HG02588 (cell line): ENCODE data around the gene ZNRF3.

Experiments
- ATAC-seq: cut with Tn5 transposase; IDR thresholded peaks from one replicate; pipeline ENCODE4 v1.9.1; 2021; ENCODE audit warnings: mild to moderate bottlenecking, moderate library complexity; ENCODE audit not compliant: unreplicated experiment

The ZNRF3 gene

GRCh38 chr22:28949788-28950187, 66.4 kb downstream of the ZNRF3 start:
- ATAC-seq: no peak

DNA sequence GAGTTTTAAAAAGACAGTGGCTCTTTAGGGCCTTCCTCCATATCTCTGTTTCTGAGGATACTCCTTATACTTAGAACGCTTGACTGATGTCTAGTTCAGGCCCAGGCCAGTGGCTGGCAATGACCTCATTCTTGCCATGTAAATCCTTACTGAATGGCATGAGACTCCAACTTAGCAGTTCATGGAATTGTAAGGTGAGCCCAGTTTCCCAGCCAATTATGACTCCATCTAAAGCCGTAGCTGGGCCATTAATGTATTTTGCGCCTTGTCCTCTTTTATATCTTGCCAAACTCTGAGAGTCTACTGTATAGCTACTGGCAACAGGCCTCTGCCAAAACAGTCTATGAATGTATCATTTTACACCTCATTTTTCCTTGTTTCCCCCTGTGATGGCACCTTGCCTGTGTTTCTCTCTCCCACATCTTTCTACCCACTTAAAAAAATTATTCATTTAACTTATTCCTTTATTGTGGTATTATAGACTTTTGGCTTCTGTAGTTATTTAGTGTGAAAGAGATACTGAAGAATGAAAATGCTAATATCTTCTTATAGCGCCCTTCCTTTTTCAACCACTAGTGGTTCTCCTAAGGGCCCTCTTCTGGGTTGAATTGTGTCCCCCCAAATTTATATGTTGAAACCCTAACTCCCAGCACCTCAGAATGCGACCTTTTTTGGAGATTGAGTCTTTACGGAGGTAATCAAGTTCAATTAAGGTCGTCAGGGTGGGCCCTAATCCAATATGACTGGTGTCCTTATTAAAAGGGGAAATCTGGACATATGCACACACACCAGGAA, 67.4 kb downstream of the ZNRF3 start:
- no peak for ATAC-seq

GRCh38 chr22:28951530-28951929, 68.2 kb downstream of the ZNRF3 start:
- no peak for ATAC-seq

- ATAC-seq: no peak
Measured at GRCh38 chr22:28951969-28952521, 68.7 kb downstream of the ZNRF3 start.

DNA sequence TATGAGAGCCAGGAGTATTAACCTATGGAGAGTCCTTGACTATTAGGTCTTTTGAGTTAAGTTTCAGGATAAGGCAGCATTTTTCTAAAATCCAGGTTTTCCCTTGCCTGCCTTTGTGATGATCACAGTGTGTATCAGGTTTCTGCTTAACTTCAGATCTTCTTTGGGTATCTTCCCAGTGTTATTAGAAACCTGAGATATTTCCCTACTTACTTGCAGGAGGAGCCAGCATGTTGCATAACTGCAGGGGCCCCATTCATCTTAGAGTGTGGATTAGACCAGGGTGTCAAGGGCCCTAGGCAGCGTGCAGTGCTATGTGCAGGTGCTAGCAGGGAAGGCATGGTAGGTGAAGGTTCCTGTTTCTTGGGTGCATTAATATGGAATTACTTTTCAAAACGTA, 69.5 kb downstream of the ZNRF3 start:
- no peak for ATAC-seq

DNA sequence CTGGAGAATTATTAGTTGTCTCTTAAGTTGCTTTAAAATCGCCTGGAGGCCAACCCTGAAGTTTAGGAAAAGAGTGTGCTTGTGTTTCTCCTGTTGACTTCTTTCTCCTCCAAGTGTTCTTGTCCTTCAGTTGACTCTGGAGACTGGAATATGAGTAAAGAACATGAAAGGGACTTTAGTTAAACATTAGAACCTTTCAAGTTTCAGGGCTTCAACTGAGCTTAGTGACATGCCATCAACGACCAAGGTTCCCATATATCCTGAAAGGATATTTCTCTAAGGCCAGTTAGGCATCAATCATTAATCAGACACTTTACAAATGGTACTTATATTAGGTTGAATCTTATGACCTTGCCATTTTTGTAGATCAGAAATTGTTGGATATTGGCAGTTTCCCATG, 70.0 kb downstream of the ZNRF3 start:
- ATAC-seq: no peak

GRCh38 chr22:28953976-28954880, 70.9 kb downstream of the ZNRF3 start:
- no peak for ATAC-seq

- ATAC-seq: no peak
Measured at GRCh38 chr22:28955817-28956216, 72.4 kb downstream of the ZNRF3 start.

GRCh38 chr22:28956506-28956905, 73.1 kb downstream of the ZNRF3 start:
- no peak for ATAC-seq

DNA sequence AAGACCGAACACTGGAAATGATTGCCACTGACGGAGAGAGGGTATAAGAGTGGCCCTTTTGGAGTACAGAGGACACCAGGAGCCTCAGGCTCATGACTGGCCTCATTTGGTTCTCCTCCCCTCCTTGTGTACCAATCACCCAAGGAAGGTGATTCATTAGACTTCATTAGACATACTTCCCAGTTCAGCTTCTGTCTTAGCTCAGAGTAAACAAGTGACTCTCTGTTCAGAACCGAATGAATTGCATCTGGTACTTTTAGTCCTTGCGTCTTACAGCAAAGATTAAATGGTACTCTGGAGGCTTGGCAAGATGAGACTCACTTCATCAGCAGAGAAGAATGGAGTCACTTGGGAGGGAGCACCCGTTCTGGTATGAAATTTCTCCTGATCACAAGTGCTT, 75.2 kb downstream of the ZNRF3 start:
- no peak for ATAC-seq

DNA sequence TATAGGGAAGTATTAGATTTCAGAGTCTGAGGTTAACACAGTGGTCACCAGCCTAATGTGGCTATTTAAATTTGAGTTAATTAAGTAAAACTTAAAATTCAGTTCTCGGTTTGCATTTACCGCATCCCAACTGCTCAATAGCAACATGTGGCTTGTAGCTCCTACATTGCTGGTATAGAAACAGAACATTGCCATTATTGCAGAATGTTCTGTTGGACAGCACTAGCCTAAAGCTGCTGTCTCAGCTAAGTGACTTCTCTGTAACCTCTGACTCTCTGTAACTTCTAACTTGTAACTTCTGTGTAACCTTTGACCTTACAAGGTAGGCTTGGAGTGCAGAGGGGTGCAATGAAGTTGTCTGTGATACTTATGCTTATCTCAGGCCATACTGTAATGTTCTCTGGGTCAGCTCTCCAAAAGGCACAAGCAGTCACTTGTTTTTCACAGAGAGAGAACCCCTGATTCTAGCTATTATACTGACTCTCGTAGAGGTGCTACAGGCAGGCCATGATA, 78.7 kb downstream of the ZNRF3 start:
- ATAC-seq: no peak

- no peak for ATAC-seq
Measured at GRCh38 chr22:28963362-28963761, 80.0 kb downstream of the ZNRF3 start.

DNA sequence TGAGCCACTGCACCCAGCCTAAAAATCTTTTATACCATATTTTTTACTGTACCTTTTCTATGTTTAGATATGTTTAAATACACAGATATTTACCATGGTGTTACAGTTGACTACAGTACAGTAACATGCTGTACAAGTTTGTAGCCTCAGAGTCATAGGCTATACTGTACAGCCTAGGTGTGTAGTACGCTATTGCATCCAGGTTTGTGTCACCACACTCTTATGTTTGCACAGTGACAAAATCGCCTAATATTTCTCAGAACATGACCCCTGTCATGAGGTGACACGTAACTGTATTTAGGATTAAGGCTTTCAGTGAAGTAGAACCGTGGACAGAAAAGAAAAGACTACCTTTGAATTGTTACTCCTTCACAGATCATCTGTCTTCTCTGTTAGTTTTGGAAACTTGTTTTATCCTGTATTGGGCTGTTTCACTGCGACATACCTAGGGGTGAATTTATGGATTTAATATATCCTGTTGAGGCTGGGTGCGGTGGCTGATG, 83.8 kb downstream of the ZNRF3 start:
- no peak for ATAC-seq

DNA sequence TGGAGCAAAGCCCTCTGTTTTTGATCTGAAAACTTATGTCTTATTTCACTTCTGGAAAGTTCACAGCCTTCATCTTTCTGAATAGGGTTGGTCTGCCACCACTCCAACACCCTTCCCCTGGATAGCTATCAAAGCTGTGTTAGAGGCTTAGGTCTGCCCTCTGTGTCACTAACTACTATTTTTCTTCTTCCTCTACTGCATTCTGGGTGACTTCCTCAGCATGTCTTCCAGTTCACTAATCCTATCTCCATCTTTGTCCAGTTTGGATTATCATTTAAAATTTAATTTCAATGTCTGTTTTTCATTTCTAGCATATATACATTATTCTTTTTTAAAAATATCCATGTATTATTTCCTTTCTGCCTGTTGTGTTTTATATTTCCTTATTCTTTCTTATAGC, 84.6 kb downstream of the ZNRF3 start:
- ATAC-seq: no peak

GRCh38 chr22:28969401-28970168, 86.2 kb downstream of the ZNRF3 start:
- no peak for ATAC-seq

DNA sequence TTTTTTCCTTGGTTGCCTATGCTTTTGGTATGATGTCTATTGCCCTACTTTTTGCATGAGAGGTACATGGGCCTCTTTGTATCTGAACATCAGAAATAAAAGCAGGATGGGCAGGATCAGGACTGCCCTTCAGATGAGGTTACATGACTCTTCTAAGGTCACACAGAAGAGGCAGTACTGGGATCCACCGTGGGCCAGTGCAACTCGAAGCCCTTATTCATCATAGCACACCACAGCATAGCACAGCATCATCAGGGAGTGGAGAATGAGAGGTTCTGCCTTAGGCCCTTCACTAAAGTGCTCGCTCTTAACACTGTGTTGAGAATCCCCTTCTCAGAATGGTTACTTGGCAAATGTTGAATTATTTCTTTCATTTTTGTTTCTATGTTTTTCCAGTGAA, 90.0 kb downstream of the ZNRF3 start:
- ATAC-seq: no peak

DNA sequence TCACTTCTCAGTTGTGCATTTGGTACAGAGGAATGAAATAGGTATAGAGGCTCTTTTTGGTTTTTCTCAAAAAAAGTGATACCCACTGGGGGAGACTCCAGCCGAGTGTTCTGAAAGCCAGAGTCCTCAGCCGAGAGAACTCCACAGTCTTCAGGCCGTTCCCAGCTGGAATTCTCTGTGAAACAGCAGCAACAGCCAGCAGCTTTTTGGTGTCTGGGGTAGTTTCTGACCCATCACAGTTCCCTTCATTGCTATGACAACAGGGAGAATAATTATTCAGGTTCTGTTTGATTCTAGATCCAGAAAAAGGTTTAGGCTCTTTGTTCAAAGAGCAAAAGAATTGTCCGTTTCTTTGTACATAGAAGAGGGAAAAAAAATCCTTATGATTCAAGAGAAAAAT, 93.7 kb downstream of the ZNRF3 start:
- no peak for ATAC-seq

GRCh38 chr22:28977481-28977971, 94.2 kb downstream of the ZNRF3 start:
- ATAC-seq: no peak

- no peak for ATAC-seq
Measured at GRCh38 chr22:28978158-28978557, 94.8 kb downstream of the ZNRF3 start.
